Ectodermal cell (in vitro differentiated cells): ENCODE measurements around the gene WDR6. TPM values are rescaled to one million over a fixed set of nuclear protein-coding genes. Genes with fewer than 3 reads are reported as not detected.

Experiments
- H3K27ac ChIP-seq: 2 replicates; pipeline ENCODE4 v1.7.0; 2013; ENCODE audit warnings: mild to moderate bottlenecking, low read depth, low read length; ENCODE audit not compliant: insufficient read depth, poor library complexity, severe bottlenecking
- H3K27me3 ChIP-seq: 2 replicates; pipeline ENCODE4 v1.7.0; 2013; ENCODE audit warnings: mild to moderate bottlenecking, low read length; ENCODE audit not compliant: insufficient read depth, control insufficient read depth, poor library complexity, severe bottlenecking
- H3K36me3 ChIP-seq: one replicate; pipeline ENCODE4 v1.7.0; 2013; ENCODE audit warnings: low read length; ENCODE audit not compliant: control insufficient read depth, insufficient read depth
- H3K4me1 ChIP-seq: one replicate; pipeline ENCODE4 v1.7.0; 2013; ENCODE audit warnings: low read length; ENCODE audit not compliant: control insufficient read depth, insufficient read depth
- H3K4me3 ChIP-seq: 2 replicates; pipeline ENCODE4 v1.7.0; 2013; ENCODE audit warnings: low read depth, low read length, control low read depth; ENCODE audit not compliant: insufficient read depth
- H3K9me3 ChIP-seq: 2 replicates; pipeline ENCODE4 v1.7.0; 2013; ENCODE audit warnings: mild to moderate bottlenecking, low read length, moderate library complexity; ENCODE audit not compliant: control insufficient read depth
- WGBS, 2 experiments: methylation state at CpG; one replicate each; pipeline ENCODE4 v1.1.7; 2013; ENCODE audit warnings: missing lambda C conversion rate in 2 of 2; 5-methylcytosine and 5-hydroxymethylcytosine counted together
- polyA plus RNA-seq, 4 experiments: library from polyadenylated mRNA; stranded (reverse); fragments of 50-300 nt; gene quantifications; one replicate each; pipeline ENCODE4 v1.2.3, GENCODE V29; 2013

WDR6 gene
- polyA plus RNA-seq (2013, experiment 1 of 4), result 202 TPM
- 233 TPM for polyA plus RNA-seq (2013, experiment 2 of 4)
- 164 TPM for polyA plus RNA-seq (2013, experiment 3 of 4)
- polyA plus RNA-seq (2013, experiment 4 of 4), result 186 TPM

- Histone ChIP-seq H3K27me3 (no peaks in the 10 kb centered on the region), H3K4me1 (peaks cover 8% of the 10 kb centered on the region), H3K4me3 (peak within 1 kb of the TSS; percentile 85), H3K36me3 (peaks cover 19% of the 10 kb centered on the region), H3K27ac (peak within 1 kb of the TSS; percentile 95), H3K9me3 (no peaks in the 10 kb centered on the region)
- 0% methylated on average over 65 of the region's 65 CpGs for WGBS, 2 experiments
These were observed at the start of gene WDR6 for GRCh38 chr3:49007068-49007770. TSS of gene WDR6 (plus strand) at chr3:49007391. CDS start at chr3:49007432, 41 bp downstream.

GRCh38 chr3:48960841-48961413 is 46.3 kb upstream of the WDR6 start:
- no peaks in the 10 kb centered on the region for H3K27me3 ChIP-seq
- H3K27ac ChIP-seq, result no peak overlapping the region
- H3K36me3 ChIP-seq, result peaks cover 8% of the 10 kb centered on the region
- no peaks in the 10 kb centered on the region for H3K4me1 ChIP-seq
- H3K9me3 ChIP-seq, result no peaks in the 10 kb centered on the region
- no peak overlapping the region for H3K4me3 ChIP-seq
- 96 to 97% methylated on average over 4 of the region's 4 CpGs for WGBS, 2 experiments

- H3K9me3 ChIP-seq, result no peaks in the 10 kb centered on the region
- no peak overlapping the region for H3K4me3 ChIP-seq
- H3K36me3 ChIP-seq, result peaks cover 14% of the 10 kb centered on the region
- H3K27me3 ChIP-seq, result no peaks in the 10 kb centered on the region
- no peak overlapping the region for H3K27ac ChIP-seq
- WGBS, 2 experiments, result 96% methylated on average over 2 of the region's 2 CpGs; no CpG with 5 or more reads in 1 of the 2 experiments
- no peaks in the 10 kb centered on the region for H3K4me1 ChIP-seq
These were observed 44.9 kb upstream of the WDR6 start for GRCh38 chr3:48962340-48962739.

GRCh38 chr3:48962939-48963338 is 44.3 kb upstream of the WDR6 start:
- no peaks in the 10 kb centered on the region for H3K9me3 ChIP-seq
- peaks cover 14% of the 10 kb centered on the region for H3K36me3 ChIP-seq
- H3K27ac ChIP-seq, result no peak overlapping the region
- 86 to 89% methylated on average over 4 of the region's 4 CpGs for WGBS, 2 experiments
- no peak overlapping the region for H3K4me3 ChIP-seq
- H3K4me1 ChIP-seq, result no peaks in the 10 kb centered on the region
- H3K27me3 ChIP-seq, result no peaks in the 10 kb centered on the region

GRCh38 chr3:48963591-48963990 is 43.6 kb upstream of the WDR6 start:
- WGBS, 2 experiments, result 79 to 85% methylated on average over 2 of the region's 2 CpGs
- H3K27ac ChIP-seq, result no peak overlapping the region
- H3K4me3 ChIP-seq, result no peak overlapping the region
- peaks cover 19% of the 10 kb centered on the region for H3K36me3 ChIP-seq
- no peaks in the 10 kb centered on the region for H3K9me3 ChIP-seq
- no peaks in the 10 kb centered on the region for H3K27me3 ChIP-seq
- no peaks in the 10 kb centered on the region for H3K4me1 ChIP-seq

GRCh38 chr3:48966367-48966766 is 40.8 kb upstream of the WDR6 start:
- H3K4me1 ChIP-seq, result no peaks in the 10 kb centered on the region
- H3K36me3 ChIP-seq, result peaks cover 35% of the 10 kb centered on the region
- no peak overlapping the region for H3K4me3 ChIP-seq
- H3K27ac ChIP-seq, result no peak overlapping the region
- H3K9me3 ChIP-seq, result no peaks in the 10 kb centered on the region
- H3K27me3 ChIP-seq, result no peaks in the 10 kb centered on the region
- 96% methylated on average over 3 of the region's 3 CpGs; no CpG with 5 or more reads in 1 of the 2 experiments for WGBS, 2 experiments

- no peaks in the 10 kb centered on the region for H3K9me3 ChIP-seq
- no peak overlapping the region for H3K27ac ChIP-seq
- no peak overlapping the region for H3K4me3 ChIP-seq
- H3K4me1 ChIP-seq, result no peaks in the 10 kb centered on the region
- H3K27me3 ChIP-seq, result no peaks in the 10 kb centered on the region
- H3K36me3 ChIP-seq, result peaks cover 38% of the 10 kb centered on the region
- WGBS, 2 experiments, result 96 to 97% methylated on average over 7 of the region's 7 CpGs
These were observed 40.3 kb upstream of the WDR6 start for GRCh38 chr3:48966876-48967361.

GRCh38 chr3:48970586-48970985 is 36.6 kb upstream of the WDR6 start:
- Histone ChIP-seq H3K27ac (no peak overlapping the region), H3K9me3 (no peaks in the 10 kb centered on the region), H3K4me3 (no peak overlapping the region), H3K27me3 (no peaks in the 10 kb centered on the region), H3K36me3 (peaks cover 62% of the 10 kb centered on the region), H3K4me1 (no peaks in the 10 kb centered on the region)
- 98% methylated on average over 6 of the region's 6 CpGs for WGBS, 2 experiments

GRCh38 chr3:48974076-48974864 is 32.9 kb upstream of the WDR6 start:
- Histone ChIP-seq H3K4me1 (no peaks in the 10 kb centered on the region), H3K9me3 (no peaks in the 10 kb centered on the region), H3K4me3 (no peak overlapping the region), H3K27ac (no peak overlapping the region), H3K27me3 (no peaks in the 10 kb centered on the region), H3K36me3 (peaks cover 59% of the 10 kb centered on the region)
- WGBS, 2 experiments, result 97% methylated on average over 10 of the region's 10 CpGs

- H3K36me3 ChIP-seq, result peaks cover 44% of the 10 kb centered on the region
These were observed 27.7 kb upstream of the WDR6 start for GRCh38 chr3:48979451-48979850.

More at GRCh38 chr3:48979451-48979850, 27.7 kb upstream of the WDR6 start:
- H3K4me1 ChIP-seq, result no peaks in the 10 kb centered on the region
- WGBS, 2 experiments, result 94 to 96% methylated on average over 3 of the region's 3 CpGs
- no peaks in the 10 kb centered on the region for H3K9me3 ChIP-seq
- no peaks in the 10 kb centered on the region for H3K27me3 ChIP-seq
- no peak overlapping the region for H3K27ac ChIP-seq
- H3K4me3 ChIP-seq, result no peak overlapping the region
